Mesenchymal stem cell (in vitro differentiated cells and primary cell): Measurements from ENCODE around the gene RARRES1.

Experiments
- DNase-seq: peaks from one replicate; pipeline ENCODE4 v3.0.0-alpha.2; 2013
- H2AFZ ChIP-seq: one replicate; pipeline ENCODE4 v1.6.1; 2013; ENCODE audit warnings: low read depth, mild to moderate bottlenecking, control low read depth, inconsistent platforms, low read length, moderate library complexity
- H2AK5ac ChIP-seq: 2 replicates; pipeline ENCODE4 v1.6.1; 2013; ENCODE audit warnings: low read length, moderate library complexity, mild to moderate bottlenecking, inconsistent platforms; ENCODE audit not compliant: severe bottlenecking
- H2BK120ac ChIP-seq: one replicate; pipeline ENCODE4 v1.6.1; 2013; ENCODE audit warnings: low read depth, mild to moderate bottlenecking, inconsistent platforms, low read length, moderate library complexity
- H2BK12ac ChIP-seq, 2 experiments: one replicate each; pipeline ENCODE4 v1.6.1; 2013; ENCODE audit warnings: inconsistent platforms in 2 of 2, low read length in 2 of 2, mild to moderate bottlenecking in 2 of 2, moderate library complexity in 2 of 2, control low read depth in 1 of 2
- H2BK15ac ChIP-seq: one replicate; pipeline ENCODE4 v1.6.1; 2013; ENCODE audit warnings: mild to moderate bottlenecking, low read depth, inconsistent platforms; ENCODE audit not compliant: poor library complexity, severe bottlenecking
- H2BK5ac ChIP-seq: 2 replicates; pipeline ENCODE4 v1.6.1; 2013; ENCODE audit warnings: low read depth, mild to moderate bottlenecking, low read length, control low read depth, inconsistent platforms; ENCODE audit not compliant: poor library complexity, severe bottlenecking
- H3K14ac ChIP-seq, 2 experiments: one replicate each; pipeline ENCODE4 v1.6.1; 2013; ENCODE audit warnings: inconsistent platforms in 2 of 2, low read length in 2 of 2, control low read depth in 1 of 2, mild to moderate bottlenecking in 1 of 2, moderate library complexity in 1 of 2
- H3K18ac ChIP-seq, 2 experiments: one replicate each; pipeline ENCODE4 v1.6.1; 2013; ENCODE audit warnings: inconsistent platforms in 2 of 2, low read length in 2 of 2, control low read depth in 1 of 2, low read depth in 1 of 2, mild to moderate bottlenecking in 1 of 2
- H3K23ac ChIP-seq, 2 experiments: one replicate each; pipeline ENCODE4 v1.6.1; 2013; ENCODE audit warnings: inconsistent platforms in 2 of 2, low read length in 2 of 2, mild to moderate bottlenecking in 2 of 2, moderate library complexity in 2 of 2, control low read depth in 1 of 2
- H3K27ac ChIP-seq: 2 replicates; pipeline ENCODE4 v1.5.1; 2013; ENCODE audit warnings: mild to moderate bottlenecking, moderate library complexity, low read length, control low read depth, inconsistent platforms; ENCODE audit not compliant: poor library complexity, severe bottlenecking
- H3K27me3 ChIP-seq, 2 experiments: 2 replicates each; pipeline versions ENCODE4 v1.6.1 to v1.7.0; 2013; ENCODE audit warnings: low read length in 2 of 2, mild to moderate bottlenecking in 2 of 2, moderate library complexity in 2 of 2, control low read depth in 1 of 2, inconsistent platforms in 1 of 2; ENCODE audit not compliant: control insufficient read depth in 1 of 2, insufficient read depth in 1 of 2
- H3K36me3 ChIP-seq, 2 experiments: 2 replicates each; pipeline versions ENCODE4 v1.6.1 to v1.7.0; 2013; ENCODE audit warnings: low read length in 2 of 2, control low read depth in 1 of 2, inconsistent platforms in 1 of 2, low read depth in 1 of 2, mild to moderate bottlenecking in 1 of 2; ENCODE audit not compliant: insufficient read depth in 2 of 2, control insufficient read depth in 1 of 2
- H3K4ac ChIP-seq, 2 experiments: one replicate each; pipeline ENCODE4 v1.6.1; 2013; ENCODE audit warnings: inconsistent platforms in 2 of 2, low read length in 2 of 2, mild to moderate bottlenecking in 2 of 2, moderate library complexity in 2 of 2, control low read depth in 1 of 2, low read depth in 1 of 2
- H3K4me1 ChIP-seq: 2 replicates; pipeline ENCODE4 v1.6.1; 2013; ENCODE audit warnings: low read depth, low read length, control low read depth; ENCODE audit not compliant: control insufficient read depth, insufficient read depth
- H3K4me2 ChIP-seq: 2 replicates; pipeline ENCODE4 v1.6.1; 2013; ENCODE audit warnings: low read length, mild to moderate bottlenecking, inconsistent platforms; ENCODE audit not compliant: poor library complexity, severe bottlenecking
- H3K4me3 ChIP-seq, 2 experiments: 2 replicates each; pipeline versions ENCODE4 v1.5.1 to v1.7.0; 2013; ENCODE audit warnings: low read length in 2 of 2, mild to moderate bottlenecking in 2 of 2, control low read depth in 1 of 2, low read depth in 1 of 2; ENCODE audit not compliant: insufficient read depth in 1 of 2
- H3K79me1 ChIP-seq: replicated peaks from 2 replicates; pipeline ENCODE4 v1.6.1; 2013; ENCODE audit warnings: mild to moderate bottlenecking, control low read depth, low read length, inconsistent platforms; ENCODE audit not compliant: poor library complexity, severe bottlenecking
- H3K9ac ChIP-seq: 2 replicates; pipeline ENCODE4 v1.7.0; 2013; ENCODE audit warnings: mild to moderate bottlenecking, low read length, moderate library complexity
- H3K9me3 ChIP-seq: 2 replicates; pipeline ENCODE4 v1.7.0; 2013; ENCODE audit warnings: mild to moderate bottlenecking, low read length; ENCODE audit not compliant: control insufficient read depth
- H4K8ac ChIP-seq: one replicate; pipeline ENCODE4 v1.6.1; 2013; ENCODE audit warnings: inconsistent platforms, mild to moderate bottlenecking, low read length, moderate library complexity
- H4K91ac ChIP-seq: one replicate; pipeline ENCODE4 v1.6.1; 2013; ENCODE audit warnings: mild to moderate bottlenecking, low read length, inconsistent platforms
- WGBS: methylation state at CpG from one replicate; pipeline ENCODE4 v1.1.7; 2013; ENCODE audit warnings: mixed read lengths; 5-methylcytosine and 5-hydroxymethylcytosine counted together

Gene RARRES1

GRCh38 chr3:158742871-158743663, 10.8 kb upstream of the RARRES1 start:
- Histone ChIP-seq H2BK12ac (no peak overlapping the region), H3K27ac (no peak overlapping the region), H3K9ac (no peak overlapping the region), H2BK5ac (no peak overlapping the region), H2AK5ac (no peak overlapping the region), H3K4me1 (peaks cover 8% of the 10 kb centered on the region), H3K18ac (no peak overlapping the region), H3K36me3 (peaks cover 0 to 28% of the 10 kb centered on the region in 2 experiments), H3K79me1 (peaks cover 1% of the 10 kb centered on the region), H3K23ac (no peak overlapping the region), H3K9me3 (peaks cover 4% of the 10 kb centered on the region), H2BK120ac (no peak overlapping the region), H4K8ac (no peak overlapping the region), H3K27me3 (no peaks in the 10 kb centered on the region), H2BK15ac (no peak overlapping the region), H4K91ac (no peak overlapping the region), H3K4me2 (no peak overlapping the region), H3K4me3 (no peak overlapping the region), H2AFZ (no peak overlapping the region), H3K4ac (no peak overlapping the region), H3K14ac (no peak overlapping the region)
- WGBS, result 93% methylated on average over 2 of the region's 4 CpGs
- DNase-seq, result no peak

- no peak overlapping the region for H2BK5ac ChIP-seq
- H4K8ac ChIP-seq, result no peak overlapping the region
- H3K18ac ChIP-seq, result no peak overlapping the region
- H3K36me3 ChIP-seq, result peaks cover 0 to 24% of the 10 kb centered on the region in 2 experiments
- H2AK5ac ChIP-seq, result no peak overlapping the region
- no peak overlapping the region for H2AFZ ChIP-seq
- H3K4me1 ChIP-seq, result no peaks in the 10 kb centered on the region
- no peak overlapping the region for H2BK120ac ChIP-seq
- no peaks in the 10 kb centered on the region for H3K27me3 ChIP-seq
- H3K79me1 ChIP-seq, result peaks cover 1% of the 10 kb centered on the region
- 95% methylated on average over 3 of the region's 3 CpGs for WGBS
- H2BK12ac ChIP-seq, result no peak overlapping the region
- peaks cover 10% of the 10 kb centered on the region for H3K9me3 ChIP-seq
- DNase-seq, result no peak
- no peak overlapping the region for H3K4ac ChIP-seq
- no peak overlapping the region for H3K4me2 ChIP-seq
- H3K23ac ChIP-seq, result no peak overlapping the region
- H3K14ac ChIP-seq, result no peak overlapping the region
- H2BK15ac ChIP-seq, result no peak overlapping the region
- no peak overlapping the region for H3K9ac ChIP-seq
- no peak overlapping the region for H3K4me3 ChIP-seq
- H3K27ac ChIP-seq, result no peak overlapping the region
- no peak overlapping the region for H4K91ac ChIP-seq
Measured at GRCh38 chr3:158739661-158740060, 7.4 kb upstream of the RARRES1 start.

GRCh38 chr3:158739078-158739477, 6.8 kb upstream of the RARRES1 start:
- Histone ChIP-seq H3K9ac (no peak overlapping the region), H2BK5ac (no peak overlapping the region), H2AK5ac (no peak overlapping the region), H4K91ac (no peak overlapping the region), H3K14ac (no peak overlapping the region), H2AFZ (no peak overlapping the region), H3K79me1 (peaks cover 1% of the 10 kb centered on the region), H3K4me1 (no peaks in the 10 kb centered on the region), H2BK15ac (no peak overlapping the region), H4K8ac (no peak overlapping the region), H3K4me2 (no peak overlapping the region), H3K4me3 (no peak overlapping the region), H3K23ac (no peak overlapping the region), H3K9me3 (peaks cover 12% of the 10 kb centered on the region), H2BK120ac (no peak overlapping the region), H2BK12ac (no peak overlapping the region), H3K36me3 (peaks cover 0 to 21% of the 10 kb centered on the region in 2 experiments), H3K27ac (no peak overlapping the region), H3K27me3 (no peaks in the 10 kb centered on the region), H3K18ac (no peak overlapping the region), H3K4ac (no peak overlapping the region)
- 88% methylated on average over 4 of the region's 4 CpGs for WGBS
- DNase-seq, result no peak

GRCh38 chr3:158738653-158739052, 6.4 kb upstream of the RARRES1 start:
- Histone ChIP-seq H2AK5ac (no peak overlapping the region), H3K14ac (no peak overlapping the region), H3K4ac (no peak overlapping the region), H3K23ac (no peak overlapping the region), H3K4me3 (no peak overlapping the region), H3K4me2 (no peak overlapping the region), H2BK15ac (no peak overlapping the region), H4K8ac (no peak overlapping the region), H2BK5ac (no peak overlapping the region), H3K79me1 (no peaks in the 10 kb centered on the region), H3K4me1 (no peaks in the 10 kb centered on the region), H2AFZ (no peak overlapping the region), H2BK120ac (no peak overlapping the region), H3K27ac (no peak overlapping the region), H3K9ac (no peak overlapping the region), H2BK12ac (no peak overlapping the region), H3K9me3 (peaks cover 12% of the 10 kb centered on the region), H3K36me3 (peaks cover 0 to 21% of the 10 kb centered on the region in 2 experiments), H3K18ac (no peak overlapping the region), H3K27me3 (no peaks in the 10 kb centered on the region), H4K91ac (no peak overlapping the region)
- DNase-seq, result no peak
- 89% methylated on average over 4 of the region's 6 CpGs for WGBS
